NB4 (cell line): Measurements from ENCODE around the gene PLA2G6.

Source experiments
- MYC ChIP-seq: IDR thresholded peaks from 2 replicates; pipeline ENCODE4 v1.6.1; 2011; ENCODE audit warnings: low read depth, low read length
- POLR2A ChIP-seq: IDR thresholded peaks from 2 replicates; pipeline ENCODE4 v1.6.1; 2011; ENCODE audit warnings: mild to moderate bottlenecking; ENCODE audit not compliant: insufficient read length; ENCODE audit errors: extremely low read depth
- TF ChIP-seq, protein P1 (sequence below): IDR thresholded peaks from one replicate; pipeline ENCODE4 v1.5.1; 2012; ENCODE audit warnings: low read depth, low read length
- TF ChIP-seq, protein P2 (sequence below): IDR thresholded peaks from 2 replicates; pipeline ENCODE4 v1.6.1; 2011; ENCODE audit warnings: low read depth, low read length

DNA sequence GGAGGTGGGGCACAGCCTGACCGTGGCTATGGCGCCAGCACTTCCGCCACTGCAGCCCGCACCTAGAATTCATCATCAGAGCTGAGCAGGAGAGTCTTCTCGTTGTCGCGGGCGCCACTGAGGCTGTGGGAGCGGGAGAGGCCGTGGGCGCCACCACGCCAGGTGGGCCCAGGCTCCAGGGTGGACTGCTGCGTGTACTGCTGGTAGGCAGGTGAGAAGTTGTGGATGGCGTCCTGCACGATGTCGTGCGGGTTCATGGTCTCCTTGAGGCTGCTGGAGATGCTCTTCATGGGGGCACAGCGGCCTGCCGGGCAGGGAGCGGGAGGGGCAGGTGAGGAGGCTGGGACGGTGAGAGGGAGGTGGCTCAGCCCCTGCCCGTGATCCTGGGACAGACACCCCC, 39.8 kb upstream of the PLA2G6 start:
- TF ChIP-seq, protein P1, sequence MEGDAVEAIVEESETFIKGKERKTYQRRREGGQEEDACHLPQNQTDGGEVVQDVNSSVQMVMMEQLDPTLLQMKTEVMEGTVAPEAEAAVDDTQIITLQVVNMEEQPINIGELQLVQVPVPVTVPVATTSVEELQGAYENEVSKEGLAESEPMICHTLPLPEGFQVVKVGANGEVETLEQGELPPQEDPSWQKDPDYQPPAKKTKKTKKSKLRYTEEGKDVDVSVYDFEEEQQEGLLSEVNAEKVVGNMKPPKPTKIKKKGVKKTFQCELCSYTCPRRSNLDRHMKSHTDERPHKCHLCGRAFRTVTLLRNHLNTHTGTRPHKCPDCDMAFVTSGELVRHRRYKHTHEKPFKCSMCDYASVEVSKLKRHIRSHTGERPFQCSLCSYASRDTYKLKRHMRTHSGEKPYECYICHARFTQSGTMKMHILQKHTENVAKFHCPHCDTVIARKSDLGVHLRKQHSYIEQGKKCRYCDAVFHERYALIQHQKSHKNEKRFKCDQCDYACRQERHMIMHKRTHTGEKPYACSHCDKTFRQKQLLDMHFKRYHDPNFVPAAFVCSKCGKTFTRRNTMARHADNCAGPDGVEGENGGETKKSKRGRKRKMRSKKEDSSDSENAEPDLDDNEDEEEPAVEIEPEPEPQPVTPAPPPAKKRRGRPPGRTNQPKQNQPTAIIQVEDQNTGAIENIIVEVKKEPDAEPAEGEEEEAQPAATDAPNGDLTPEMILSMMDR, result no peak
- TF ChIP-seq POLR2A (no peak), MYC (no peak)
- TF ChIP-seq, protein P2, sequence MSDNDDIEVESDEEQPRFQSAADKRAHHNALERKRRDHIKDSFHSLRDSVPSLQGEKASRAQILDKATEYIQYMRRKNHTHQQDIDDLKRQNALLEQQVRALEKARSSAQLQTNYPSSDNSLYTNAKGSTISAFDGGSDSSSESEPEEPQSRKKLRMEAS, result no peak
